ENCODE data around the gene SRXN1. TPM values are rescaled to one million over a fixed set of nuclear protein-coding genes. Genes with fewer than 3 reads are reported as not detected.
"Not testable (repeated sequence)": the region's sequence is repeated elsewhere in the genome, so short reads cannot be mapped to it uniquely, and the experiment has no call there.

The SRXN1 gene
- total and polyA plus RNA-seq, 12 donors = 11.9 to 42.0 (median 30.9) TPM

DNA sequence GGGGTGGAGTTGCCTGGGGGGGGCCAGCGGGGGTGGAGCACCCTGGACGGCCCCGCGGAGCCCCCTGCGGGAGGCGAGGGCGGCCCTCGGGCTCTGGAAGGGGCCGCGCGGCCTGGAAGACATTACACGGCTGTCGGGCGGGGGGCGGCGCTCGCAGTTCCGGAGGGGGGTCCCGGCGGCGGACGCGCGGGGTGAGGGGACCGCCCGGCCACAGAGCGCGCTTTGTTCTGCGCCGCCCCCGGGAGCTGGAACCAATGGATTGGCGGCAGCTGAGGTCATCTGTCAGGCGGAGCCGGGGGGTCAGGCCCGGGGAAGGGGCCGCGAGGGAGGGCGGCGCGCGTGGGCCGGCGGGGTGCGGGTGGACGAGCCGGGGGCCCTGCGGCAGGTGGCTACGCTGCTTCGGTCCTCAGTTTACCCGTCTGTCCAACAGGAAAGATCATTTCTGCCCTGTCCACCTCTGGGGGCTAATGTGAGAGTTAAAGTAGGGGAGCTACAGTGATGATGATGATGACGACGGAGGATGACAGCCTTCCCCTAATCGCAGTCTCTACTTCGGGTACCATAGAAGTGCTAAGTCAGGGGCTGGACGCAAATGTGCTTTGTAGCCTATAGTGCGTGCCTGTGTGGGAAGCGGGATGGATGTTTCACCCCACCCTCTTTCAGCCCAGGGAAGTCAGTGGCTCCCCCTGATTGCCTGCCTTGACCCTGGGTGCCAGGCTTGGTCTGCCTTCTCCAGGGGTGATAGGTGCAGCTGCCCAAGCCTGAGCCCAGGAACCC, 10.4 kb downstream of the SRXN1 start:
- peaks cover 0 to 2% (median 0%) of the 10 kb centered on the region in 11 donors for H3K9me3 ChIP-seq
- peaks cover 2 to 34% (median 24%) of the 10 kb centered on the region in 9 donors for H3K4me1 ChIP-seq
- WGBS, 2 donors = 8 to 10% methylated on average over 24 to 56 of the region's 57 CpGs
- TF ChIP-seq, protein P1, sequence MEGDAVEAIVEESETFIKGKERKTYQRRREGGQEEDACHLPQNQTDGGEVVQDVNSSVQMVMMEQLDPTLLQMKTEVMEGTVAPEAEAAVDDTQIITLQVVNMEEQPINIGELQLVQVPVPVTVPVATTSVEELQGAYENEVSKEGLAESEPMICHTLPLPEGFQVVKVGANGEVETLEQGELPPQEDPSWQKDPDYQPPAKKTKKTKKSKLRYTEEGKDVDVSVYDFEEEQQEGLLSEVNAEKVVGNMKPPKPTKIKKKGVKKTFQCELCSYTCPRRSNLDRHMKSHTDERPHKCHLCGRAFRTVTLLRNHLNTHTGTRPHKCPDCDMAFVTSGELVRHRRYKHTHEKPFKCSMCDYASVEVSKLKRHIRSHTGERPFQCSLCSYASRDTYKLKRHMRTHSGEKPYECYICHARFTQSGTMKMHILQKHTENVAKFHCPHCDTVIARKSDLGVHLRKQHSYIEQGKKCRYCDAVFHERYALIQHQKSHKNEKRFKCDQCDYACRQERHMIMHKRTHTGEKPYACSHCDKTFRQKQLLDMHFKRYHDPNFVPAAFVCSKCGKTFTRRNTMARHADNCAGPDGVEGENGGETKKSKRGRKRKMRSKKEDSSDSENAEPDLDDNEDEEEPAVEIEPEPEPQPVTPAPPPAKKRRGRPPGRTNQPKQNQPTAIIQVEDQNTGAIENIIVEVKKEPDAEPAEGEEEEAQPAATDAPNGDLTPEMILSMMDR (IDR thresholded peaks at IDR 0.05) = no peak
- H3K27ac ChIP-seq = peak overlapping the region; percentile 29 to 88 (median 74)
- intact Hi-C loops (cut with DNase I) = loop anchor here in 4 of 10 donors (5.0 to 10.0 kb wide), 2 partner anchors 40 to 288 kb away; no protein-coding TSS in a partner anchor
- H3K27me3 ChIP-seq = peaks cover 0 to 14% (median 0%) of the 10 kb centered on the region in 7 donors
- H3K36me3 ChIP-seq = peaks cover 0 to 10% (median 7%) of the 10 kb centered on the region in 9 donors
- H3K4me3 ChIP-seq = peak overlapping the region; percentile 28 to 66 (median 54)
- DNase-seq (peak; percentile 62), ATAC-seq (peak; percentile 41 to 74 (median 55))

DNA sequence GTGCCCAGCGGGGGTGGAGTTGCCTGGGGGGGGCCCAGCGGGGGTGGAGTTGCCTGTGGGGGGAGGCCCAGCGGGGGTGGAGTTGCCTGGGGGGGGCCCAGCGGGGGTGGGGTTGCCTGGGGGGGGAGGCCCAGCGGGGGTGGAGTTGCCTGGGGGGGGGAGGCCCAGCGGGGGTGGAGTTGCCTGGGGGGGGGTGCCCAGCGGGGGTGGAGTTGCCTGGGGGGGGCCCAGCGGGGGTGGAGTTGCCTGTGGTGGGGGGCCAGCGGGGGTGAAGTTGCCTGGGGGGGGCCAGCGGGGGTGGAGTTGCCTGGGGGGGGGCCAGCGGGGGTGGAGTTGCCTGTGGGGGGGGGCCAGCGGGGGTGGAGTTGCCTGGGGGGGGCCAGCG, 11.0 kb downstream of the SRXN1 start:
- Histone ChIP-seq H3K27me3 (peaks cover 0 to 14% (median 0%) of the 10 kb centered on the region in 7 donors), H3K4me1 (peaks cover 2 to 30% (median 24%) of the 10 kb centered on the region in 9 donors), H3K27ac (peak overlapping the region in 7 of 10 donors; percentile 58 to 88 (median 75)), H3K4me3 (peak overlapping the region; percentile 28 to 66 (median 54))
- ATAC-seq, H3K9me3 ChIP-seq, DNase-seq, H3K36me3 ChIP-seq: not testable (repeated sequence)
- WGBS, 2 donors = 26 to 80% methylated on average over 1 to 5 of the region's 13 CpGs
- intact Hi-C loops (cut with DNase I) = loop anchor here in 4 of 10 donors (5.0 to 10.0 kb wide), 2 partner anchors 40 to 287 kb away; no protein-coding TSS in a partner anchor

DNA sequence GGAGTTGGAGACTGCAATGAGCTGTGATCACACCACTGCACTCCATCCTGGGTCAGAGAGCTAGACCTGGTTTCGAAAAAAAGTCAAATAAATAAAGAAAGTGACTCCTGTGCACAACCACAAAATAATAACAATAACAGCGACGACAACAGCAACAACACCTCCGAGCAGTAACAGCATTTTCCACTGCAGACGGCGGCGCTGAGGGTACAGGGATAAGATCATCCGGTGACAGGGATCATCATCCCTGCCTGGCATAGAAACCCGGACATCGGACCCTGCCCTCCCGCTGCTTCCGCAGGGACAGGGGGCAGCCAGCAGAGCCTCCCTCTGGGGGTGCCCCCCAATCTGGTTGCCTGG, 11.5 kb downstream of the SRXN1 start:
- intact Hi-C loops (cut with DNase I) = loop anchor here in 4 of 10 donors (5.0 to 10.0 kb wide), 2 partner anchors 39 to 287 kb away; no protein-coding TSS in a partner anchor

DNA sequence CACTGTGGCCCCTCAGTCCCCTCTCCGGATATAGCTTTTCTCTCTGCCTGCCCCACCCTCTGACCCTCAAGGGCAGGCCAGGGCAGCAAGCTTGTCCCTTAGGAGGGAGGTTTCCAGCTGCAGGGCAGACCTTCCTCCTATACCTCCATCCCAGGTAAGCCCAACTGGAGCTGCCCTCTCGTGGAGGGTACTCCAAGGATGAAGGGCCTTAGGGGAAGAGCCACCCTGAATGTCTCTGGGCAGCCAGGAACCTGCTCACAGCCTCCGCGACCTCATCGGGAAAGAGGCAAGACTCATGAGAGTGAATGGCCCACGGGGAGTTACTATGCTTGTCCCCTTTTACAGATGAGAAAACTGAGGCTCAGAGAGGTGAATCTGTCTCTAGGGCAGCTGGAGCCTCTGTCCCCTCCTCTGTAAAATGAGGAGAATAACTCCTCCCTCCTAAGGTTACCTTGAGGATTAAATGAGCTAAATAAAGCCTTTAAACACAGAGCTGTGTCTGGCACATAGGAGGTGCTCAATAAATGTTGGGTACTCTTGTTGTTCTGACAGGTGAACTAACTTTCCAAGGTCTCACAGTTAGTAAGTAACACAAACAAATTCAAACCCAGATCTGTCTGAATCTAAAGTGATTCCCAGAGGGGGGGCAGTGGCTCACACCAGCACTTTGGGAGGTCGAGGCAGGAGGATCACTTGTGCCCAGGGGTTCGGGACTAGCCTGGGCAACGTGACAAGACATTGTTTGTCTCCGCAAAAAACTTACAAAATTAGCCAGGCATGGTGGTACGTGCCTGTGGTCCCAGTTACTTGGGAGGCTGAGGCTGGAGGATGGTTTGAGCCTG, 12.1 kb downstream of the SRXN1 start:
- peaks cover 2 to 19% (median 13%) of the 10 kb centered on the region in 9 donors for H3K4me1 ChIP-seq
- H3K27ac ChIP-seq = peak overlapping the region in 3 of 10 donors; percentile 11 to 44 (median 21)
- no peaks in the 10 kb centered on the region for H3K9me3 ChIP-seq
- no peak for DNase-seq
- H3K36me3 ChIP-seq = no peaks in the 10 kb centered on the region
- 49 to 56% methylated on average over 11 of the region's 11 CpGs for WGBS, 2 donors
- TF ChIP-seq, protein P1 (IDR thresholded peaks at IDR 0.05) = no peak
- intact Hi-C loops (cut with DNase I) = loop anchor here in 4 of 10 donors (5.0 to 10.0 kb wide), 2 partner anchors 39 to 286 kb away; no protein-coding TSS in a partner anchor
- H3K27me3 ChIP-seq = peaks cover 0 to 14% (median 0%) of the 10 kb centered on the region in 7 donors
- no peak for ATAC-seq
- no peak overlapping the region for H3K4me3 ChIP-seq

More for the DNA sequence above, 11.5 kb downstream of the SRXN1 start:
- Histone ChIP-seq H3K27ac (peak overlapping the region in 3 of 10 donors; percentile 11 to 44 (median 21)), H3K27me3 (peaks cover 0 to 14% (median 0%) of the 10 kb centered on the region in 7 donors), H3K4me1 (peaks cover 2 to 25% (median 19%) of the 10 kb centered on the region in 9 donors), H3K4me3 (no peak overlapping the region), H3K9me3 (no peaks in the 10 kb centered on the region), H3K36me3 (no peaks in the 10 kb centered on the region)
- DNase-seq (no peak), ATAC-seq (no peak)
- WGBS, 2 donors = 24 to 25% methylated on average over 12 of the region's 12 CpGs
- TF ChIP-seq, protein P1 (IDR thresholded peaks at IDR 0.05) = no peak

Data from heart right ventricle (tissue), 16 donors.